ENCODE measurements around the gene KLF4.

The KLF4 gene

GRCh38 chr9:107447081-107447480 is 42.5 kb downstream of the KLF4 start:
- no peak for DNase-seq

GRCh38 chr9:107446491-107446890 is 43.1 kb downstream of the KLF4 start:
- DNase-seq, result no peak

- DNase-seq, result no peak
Measured at GRCh38 chr9:107443786-107444185, 45.8 kb downstream of the KLF4 start.

GRCh38 chr9:107439991-107440456 is 49.5 kb downstream of the KLF4 start:
- no peak for DNase-seq

- no peak for DNase-seq
Measured at GRCh38 chr9:107438211-107439031, 51.1 kb downstream of the KLF4 start.

GRCh38 chr9:107437716-107438115 is 51.9 kb downstream of the KLF4 start:
- no peak for DNase-seq

- no peak for DNase-seq
Measured at GRCh38 chr9:107435415-107435814, 54.2 kb downstream of the KLF4 start.
